GM12878 (cell line): ENCODE data around the gene GLB1L3.

Source experiments
- BRCA1 ChIP-seq: IDR thresholded peaks from 2 replicates; pipeline ENCODE4 v1.6.1; 2011; ENCODE audit warnings: low read depth, low read length, improper control_type of control experiment
- CTCF ChIP-seq, 3 experiments: IDR thresholded peaks in 2 of 3; conservative IDR thresholded peaks in 1 of 3; 2 replicates each; pipeline ENCODE4 v1.5.1; 2011; ENCODE audit warnings: low read depth in 3 of 3, low read length in 3 of 3, mild to moderate bottlenecking in 3 of 3, control low read depth in 2 of 3, moderate library complexity in 2 of 3, inconsistent platforms in 1 of 3, mixed read lengths in 1 of 3; ENCODE audit not compliant: control insufficient read depth in 2 of 3, insufficient read depth in 1 of 3; ENCODE audit errors: extremely low read depth in 1 of 3
- JUNB ChIP-seq: IDR thresholded peaks from 2 replicates; pipeline ENCODE4 v1.6.1; 2016; ENCODE audit warnings: antibody characterized with exemption, mild to moderate bottlenecking
- MTA2 ChIP-seq: fragments of 450-650 bp; IDR thresholded peaks from 2 replicates; pipeline ENCODE4 v1.6.1; 2016; ENCODE audit warnings: low read depth, mild to moderate bottlenecking, moderate library complexity
- MYB ChIP-seq: fragments of 150-350 bp; IDR thresholded peaks from 2 replicates; pipeline ENCODE4 v1.6.1; 2014; ENCODE audit warnings: mild to moderate bottlenecking, low read depth, low read length, borderline replicate concordance
- PRDM15 ChIP-seq: fragments of 450-650 bp; formaldehyde crosslinking; IDR thresholded peaks from 2 replicates; pipeline ENCODE4 v1.4.0; 2020; ENCODE audit warnings: mild to moderate bottlenecking, moderate library complexity
- RBBP5 ChIP-seq: fragments of 200-600 bp; sonication (generic); conservative IDR thresholded peaks from 2 replicates; pipeline ENCODE4 v1.6.1; 2016
- REST ChIP-seq: IDR thresholded peaks from 2 replicates; pipeline ENCODE4 v1.6.1; 2012; ENCODE audit warnings: mild to moderate bottlenecking, low read depth, low read length
- SMC3 ChIP-seq: IDR thresholded peaks from 2 replicates; pipeline ENCODE4 v1.6.1; 2011; ENCODE audit warnings: low read length, improper control_type of control experiment, borderline replicate concordance
- SREBF2 ChIP-seq: IDR thresholded peaks from 2 replicates; pipeline ENCODE4 v1.6.1; 2012; ENCODE audit warnings: mild to moderate bottlenecking, low read length
- YY1 ChIP-seq: IDR thresholded peaks from 2 replicates; pipeline ENCODE4 v1.6.1; 2011; ENCODE audit warnings: low read depth, mild to moderate bottlenecking, low read length

GRCh38 chr11:134346101-134346975, 70.2 kb downstream of the GLB1L3 start:
- TF ChIP-seq BRCA1 (no peak), REST (no peak), SREBF2 (no peak), RBBP5 (no peak), YY1 (no peak), JUNB (no peak), MYB (no peak), SMC3 (no peak), CTCF (IDR thresholded peaks at IDR 0.05 in 2 of 3, conservative IDR thresholded peaks at IDR 0.05 in 1 of 3; ENCODE audit: control insufficient read depth in 2 of 3, extremely low read depth in 1 of 3, insufficient read depth in 1 of 3, low read depth in 3 of 3, low read length in 3 of 3) (no peak), MTA2 (no peak), PRDM15 (CRISPR knock-in tag) (no peak)
